ENCODE data around the gene CAPN3. TPM values are rescaled to one million over a fixed set of nuclear protein-coding genes. Genes with fewer than 3 reads are reported as not detected.

The CAPN3 gene
- total and polyA plus RNA-seq, 10 donors = 14.6 to 40.5 (median 17.0) TPM

GRCh38 chr15:42338500-42338899 is 20.8 kb upstream of the CAPN3 start:
- TF ChIP-seq CTCF (IDR thresholded peaks at IDR 0.05 in 8 of 11, conservative IDR thresholded peaks at IDR 0.05 in 3 of 11) = no peak
- TF ChIP-seq POLR2AphosphoS5 (IDR thresholded peaks at IDR 0.05) = no peak
- no peak for TF ChIP-seq POLR2A (IDR thresholded peaks at IDR 0.05)
- no peaks in the 10 kb centered on the region for H3K4me1 ChIP-seq
- H3K4me3 ChIP-seq = no peak overlapping the region
- H3K36me3 ChIP-seq = peaks cover 0 to 62% (median 11%) of the 10 kb centered on the region in 6 donors
- peaks cover 0 to 35% (median 31%) of the 10 kb centered on the region in 8 donors for H3K9me3 ChIP-seq
- no peak overlapping the region for H3K27ac ChIP-seq
- 51 to 60% (median 55%) methylated on average over 2 of the region's 2 CpGs for WGBS, 5 donors
- no peaks in the 10 kb centered on the region for H3K27me3 ChIP-seq (replicated peaks in 1 of 7)
- intact Hi-C loops (cut with DNase I; ENCODE audit: low total_unique reads) = no loop called here
- DNase-seq = no peak

- 85 to 97% (median 94%) methylated on average over 6 of the region's 6 CpGs for WGBS, 5 donors
- Histone ChIP-seq H3K36me3 (peaks cover 0 to 93% (median 41%) of the 10 kb centered on the region in 6 donors), H3K27ac (no peak overlapping the region), H3K9me3 (no peaks in the 10 kb centered on the region), H3K4me3 (no peak overlapping the region), H3K4me1 (no peaks in the 10 kb centered on the region), H3K27me3 (replicated peaks in 1 of 7) (no peaks in the 10 kb centered on the region)
- intact Hi-C loops (cut with DNase I; ENCODE audit: low total_unique reads) = no loop called here
- TF ChIP-seq POLR2AphosphoS5 (IDR thresholded peaks at IDR 0.05) (no peak), POLR2A (IDR thresholded peaks at IDR 0.05) (no peak), CTCF (IDR thresholded peaks at IDR 0.05 in 8 of 11, conservative IDR thresholded peaks at IDR 0.05 in 3 of 11) (no peak)
- no peak for DNase-seq
These were observed 15.6 kb upstream of the CAPN3 start for GRCh38 chr15:42343596-42344232.

- Histone ChIP-seq H3K9me3 (no peaks in the 10 kb centered on the region), H3K4me1 (no peaks in the 10 kb centered on the region), H3K36me3 (peaks cover 0 to 99% (median 50%) of the 10 kb centered on the region in 6 donors), H3K27ac (peak overlapping the region in 1 of 8 donors; percentile 14), H3K27me3 (replicated peaks in 1 of 7) (no peaks in the 10 kb centered on the region), H3K4me3 (no peak overlapping the region)
- TF ChIP-seq POLR2AphosphoS5 (IDR thresholded peaks at IDR 0.05) (no peak), CTCF (IDR thresholded peaks at IDR 0.05 in 8 of 11, conservative IDR thresholded peaks at IDR 0.05 in 3 of 11) (no peak), POLR2A (IDR thresholded peaks at IDR 0.05) (no peak)
- 50 to 62% (median 58%) methylated on average over 5 of the region's 5 CpGs for WGBS, 5 donors
- intact Hi-C loops (cut with DNase I; ENCODE audit: low total_unique reads) = no loop called here
- DNase-seq = no peak
These were observed 14.5 kb upstream of the CAPN3 start for GRCh38 chr15:42344763-42345162.

- TF ChIP-seq CTCF (IDR thresholded peaks at IDR 0.05 in 8 of 11, conservative IDR thresholded peaks at IDR 0.05 in 3 of 11) (no peak), POLR2A (IDR thresholded peaks at IDR 0.05) (no peak), POLR2AphosphoS5 (IDR thresholded peaks at IDR 0.05) (no peak)
- no peaks in the 10 kb centered on the region for H3K4me1 ChIP-seq
- no peaks in the 10 kb centered on the region for H3K27me3 ChIP-seq (replicated peaks in 1 of 7)
- H3K27ac ChIP-seq = no peak overlapping the region
- WGBS, 5 donors = 90 to 98% (median 92%) methylated on average over 3 of the region's 3 CpGs
- intact Hi-C loops (cut with DNase I; ENCODE audit: low total_unique reads) = no loop called here
- H3K36me3 ChIP-seq = peaks cover 0 to 99% (median 57%) of the 10 kb centered on the region in 6 donors
- H3K9me3 ChIP-seq = no peaks in the 10 kb centered on the region
- H3K4me3 ChIP-seq = no peak overlapping the region
- no peak for DNase-seq
These were observed 13.8 kb upstream of the CAPN3 start for GRCh38 chr15:42345504-42345903.
